ENCODE measurements around the gene CLEC4G.
"Not testable (repeated sequence)": the region's sequence is repeated elsewhere in the genome, so short reads cannot be mapped to it uniquely, and the experiment has no call there.

CLEC4G gene

DNA sequence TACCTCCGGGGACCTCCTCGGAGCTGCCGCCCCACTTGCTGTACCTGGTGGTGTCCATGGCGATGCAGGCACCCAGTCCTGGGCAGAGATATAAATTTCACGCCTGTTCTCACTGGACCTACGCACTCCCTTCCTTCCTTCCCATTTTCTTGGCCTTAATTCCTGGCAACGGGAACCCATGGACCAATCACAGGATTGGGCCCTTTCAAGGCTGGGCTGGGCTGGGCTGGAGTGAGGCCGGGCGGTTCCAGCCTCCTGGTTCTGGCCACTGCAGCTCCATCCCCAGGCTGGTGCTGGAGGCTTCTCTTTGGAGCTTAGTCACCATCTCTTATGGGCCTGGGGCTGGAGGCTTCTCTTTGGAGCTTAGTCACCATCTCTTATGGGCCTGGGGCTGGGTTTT lies at the start of gene CLEC4G:
TSS of gene CLEC4G (minus strand) at position 66 of the 400 bp plus-strand sequence. CDS start at position 58, 8 bp downstream.
- no peak for DNase-seq (ENCODE audit: low read depth in 2 of 2)

- DNase-seq (ENCODE audit: low read depth in 2 of 2): no peak
Observed at GRCh38 chr19:7781157-7781556, 49.2 kb upstream of the CLEC4G start.

GRCh38 chr19:7779631-7780486 lies 47.9 kb upstream of the CLEC4G start:
- DNase-seq (ENCODE audit: low read depth in 2 of 2): no peak

- no peak for DNase-seq (ENCODE audit: low read depth in 2 of 2)
Observed at GRCh38 chr19:7778081-7778480, 46.2 kb upstream of the CLEC4G start.

- DNase-seq (ENCODE audit: low read depth in 2 of 2): no peak
Observed at GRCh38 chr19:7775761-7776160, 43.9 kb upstream of the CLEC4G start.

DNA sequence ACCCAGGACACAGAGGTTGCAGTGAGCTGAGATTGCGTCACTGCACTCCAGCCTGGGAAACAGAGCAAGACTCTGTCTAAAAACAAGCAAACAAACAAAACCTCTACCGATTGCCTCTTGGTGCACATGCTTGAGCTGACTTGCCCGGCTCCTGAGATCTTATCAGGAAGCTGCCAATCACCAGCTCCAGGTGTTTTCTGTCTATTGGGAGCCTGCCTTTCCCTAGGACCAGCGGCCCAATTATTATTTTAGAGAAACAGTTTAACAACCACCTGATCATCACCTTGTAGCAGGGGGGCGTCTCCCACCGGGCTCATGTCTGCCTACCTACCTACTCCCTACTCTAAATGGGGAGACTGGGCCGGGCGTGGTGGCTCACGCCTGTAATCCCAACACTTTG lies 41.9 kb upstream of the CLEC4G start:
- DNase-seq (ENCODE audit: low read depth in 2 of 2): no peak

DNA sequence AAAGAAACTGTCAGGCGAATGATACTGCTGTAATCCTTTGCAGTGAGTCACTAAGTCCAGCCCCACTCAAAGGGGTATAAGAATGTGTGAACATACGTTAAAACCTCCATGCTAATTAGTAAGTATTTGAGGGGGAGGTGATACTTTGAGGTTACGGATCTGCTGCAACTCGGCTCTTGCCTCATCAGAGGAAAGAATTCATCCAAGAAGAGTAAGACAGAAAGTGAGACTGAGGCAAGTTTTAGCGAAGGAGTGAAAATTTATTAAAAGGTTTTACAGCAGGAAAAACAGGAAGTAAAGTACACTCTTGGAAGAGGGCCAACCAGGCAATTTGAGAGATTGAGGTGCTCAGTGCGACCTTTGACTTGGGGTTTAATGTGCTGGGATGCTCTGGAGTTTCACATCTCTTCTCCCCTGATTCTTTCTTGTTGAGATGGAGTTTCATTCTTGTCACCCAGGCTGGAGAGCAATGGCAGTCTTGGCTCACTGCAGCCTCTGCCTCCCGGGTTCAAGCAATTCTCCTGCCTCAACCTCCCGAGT lies 40.9 kb upstream of the CLEC4G start:
- no peak for DNase-seq (ENCODE audit: low read depth in 2 of 2)

DNA sequence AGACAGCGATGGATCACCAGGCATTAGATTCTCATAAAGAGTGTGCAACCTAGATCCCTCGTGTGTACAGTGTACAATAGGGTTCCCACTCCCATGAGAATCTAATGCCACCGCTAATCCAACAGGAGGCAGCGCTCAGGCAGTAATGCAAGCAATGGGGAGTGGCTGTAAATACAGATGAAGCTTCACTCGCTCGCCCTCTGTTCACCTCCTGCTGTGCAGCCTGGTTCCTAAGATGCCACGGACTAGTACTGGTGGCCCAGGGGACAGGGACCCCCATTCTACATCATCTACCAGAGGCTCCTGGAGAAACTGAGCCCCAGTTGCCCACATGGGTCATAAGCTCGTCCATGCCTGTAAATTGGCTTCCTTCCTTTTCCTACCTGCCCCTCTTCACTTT lies 39.2 kb upstream of the CLEC4G start:
- DNase-seq (ENCODE audit: low read depth in 2 of 2): no peak

DNA sequence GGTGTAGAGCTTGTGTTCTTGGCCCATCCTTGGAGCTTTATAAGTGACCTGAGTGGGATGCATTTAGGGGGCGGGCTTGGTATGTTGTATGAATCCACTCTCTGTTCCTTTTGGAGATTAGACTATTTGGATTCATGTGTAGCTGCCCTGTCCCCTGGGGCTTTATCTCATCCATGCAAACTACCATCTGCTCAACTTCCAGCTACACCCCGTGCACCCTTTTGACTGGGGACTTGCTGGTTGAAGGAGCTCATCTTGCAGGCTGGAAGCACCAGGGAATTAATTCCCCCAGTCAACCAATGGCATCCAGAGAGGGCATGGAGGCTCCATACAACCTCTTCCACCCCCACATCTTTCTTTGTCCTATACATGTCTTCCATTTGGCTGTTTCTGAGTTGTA lies 37.3 kb upstream of the CLEC4G start:
- DNase-seq (ENCODE audit: low read depth in 2 of 2): no peak

GRCh38 chr19:7767487-7767886 lies 35.6 kb upstream of the CLEC4G start:
- no peak for DNase-seq (ENCODE audit: low read depth in 2 of 2)

- no peak for DNase-seq (ENCODE audit: low read depth in 2 of 2)
Observed at GRCh38 chr19:7766535-7766934, 34.6 kb upstream of the CLEC4G start.

- not testable (repeated sequence) for DNase-seq (ENCODE audit: low read depth in 2 of 2)
Observed at GRCh38 chr19:7765043-7765442, 33.1 kb upstream of the CLEC4G start.

DNA sequence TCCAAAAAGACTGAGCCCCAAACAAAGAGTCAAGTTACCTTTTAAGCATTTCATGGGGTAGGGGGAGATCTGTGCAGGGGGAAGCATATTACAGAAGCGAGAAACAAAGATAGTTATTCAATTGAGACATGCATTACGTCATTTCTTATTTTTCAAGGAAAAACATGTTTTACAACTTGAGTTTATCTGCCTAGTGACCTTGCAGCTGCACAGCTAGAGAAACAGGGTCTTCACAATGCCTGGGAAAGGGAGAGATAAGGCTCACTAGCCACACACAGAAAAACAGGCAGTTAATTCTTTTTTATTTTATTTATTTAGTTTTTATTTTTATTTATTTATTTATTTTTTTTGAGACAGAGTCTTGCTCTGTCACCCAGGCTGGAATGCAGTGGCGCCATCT lies 32.2 kb upstream of the CLEC4G start:
- DNase-seq (ENCODE audit: low read depth in 2 of 2): not testable (repeated sequence)

DNA sequence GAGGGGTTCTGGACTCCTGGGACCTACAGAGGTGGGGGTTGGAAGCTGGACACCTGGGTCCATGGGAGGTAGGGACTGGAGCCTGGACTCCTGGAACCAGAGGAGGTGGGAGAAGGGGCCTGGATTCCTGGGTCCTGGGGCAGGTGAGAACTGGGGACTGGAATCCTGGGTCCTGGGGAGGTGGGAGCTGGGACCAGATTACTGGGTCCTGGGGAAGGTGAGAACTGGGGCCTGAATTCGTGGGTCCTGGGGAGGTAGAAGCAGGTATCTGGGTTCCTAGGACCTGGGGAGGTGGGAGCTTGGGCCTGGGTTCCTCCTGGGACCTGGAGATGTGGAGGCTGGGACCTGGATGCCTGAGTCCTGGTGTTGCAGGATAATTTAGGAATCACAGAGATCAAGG lies 31.8 kb upstream of the CLEC4G start:
- DNase-seq (ENCODE audit: low read depth in 2 of 2): no peak

DNA sequence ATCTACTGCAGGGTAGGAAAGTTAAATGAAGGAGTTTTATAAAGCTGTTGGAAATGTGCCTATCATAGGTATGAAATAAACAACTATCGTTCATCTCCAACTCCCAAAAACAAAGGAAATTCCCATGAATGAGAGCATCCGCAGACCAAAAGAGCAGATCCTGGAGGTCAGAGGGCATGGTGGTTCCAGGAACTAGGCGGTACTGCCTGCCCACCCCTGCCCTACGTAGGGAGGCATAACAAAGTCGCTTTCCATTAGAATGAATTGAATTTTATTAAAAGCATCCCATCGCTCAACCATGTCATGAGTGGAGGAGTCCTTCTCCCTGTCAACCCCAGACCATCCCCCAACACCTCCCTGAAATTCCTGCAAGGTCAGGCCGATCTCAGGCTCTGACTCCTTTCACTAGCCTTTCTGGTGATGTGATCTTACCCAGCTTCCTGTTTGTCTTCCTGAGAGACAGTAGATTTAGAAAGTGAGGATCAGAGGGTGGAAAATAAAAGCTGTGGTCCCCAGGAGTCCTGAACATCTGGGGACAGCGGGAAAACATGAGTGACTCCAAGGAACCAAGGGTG lies 30.9 kb upstream of the CLEC4G start, which contains the start of gene CLEC4M:
TSS of gene CLEC4M (plus strand) at position 525 of the 575 bp plus-strand sequence. CDS start at position 549, 24 bp downstream.
- DNase-seq (ENCODE audit: low read depth in 2 of 2): no peak

GRCh38 chr19:7759156-7759555 lies 27.2 kb upstream of the CLEC4G start:
- no peak for DNase-seq (ENCODE audit: low read depth in 2 of 2)

DNA sequence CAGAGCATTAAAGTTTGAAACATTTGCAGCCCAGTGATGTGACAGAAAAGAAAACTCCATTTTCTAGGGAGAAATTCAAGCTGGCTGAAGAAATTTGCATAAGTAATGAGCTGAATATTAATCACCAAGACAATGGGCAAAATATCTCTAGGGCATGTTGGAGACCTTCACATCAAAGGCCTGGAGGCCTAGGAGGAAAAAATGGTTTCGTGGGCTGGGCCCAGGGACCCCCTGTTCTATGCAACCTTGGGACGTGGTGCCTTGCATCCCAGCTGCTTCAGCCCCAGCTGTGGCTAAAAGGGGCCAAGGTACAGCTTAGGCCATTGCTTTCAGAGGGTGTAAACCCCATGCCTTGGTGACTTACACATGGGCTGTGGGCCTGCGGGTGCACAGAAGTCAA lies 25.4 kb upstream of the CLEC4G start:
- DNase-seq (ENCODE audit: low read depth in 2 of 2): no peak

GRCh38 chr19:7756258-7756657 lies 24.3 kb upstream of the CLEC4G start:
- DNase-seq (ENCODE audit: low read depth in 2 of 2): no peak

DNA sequence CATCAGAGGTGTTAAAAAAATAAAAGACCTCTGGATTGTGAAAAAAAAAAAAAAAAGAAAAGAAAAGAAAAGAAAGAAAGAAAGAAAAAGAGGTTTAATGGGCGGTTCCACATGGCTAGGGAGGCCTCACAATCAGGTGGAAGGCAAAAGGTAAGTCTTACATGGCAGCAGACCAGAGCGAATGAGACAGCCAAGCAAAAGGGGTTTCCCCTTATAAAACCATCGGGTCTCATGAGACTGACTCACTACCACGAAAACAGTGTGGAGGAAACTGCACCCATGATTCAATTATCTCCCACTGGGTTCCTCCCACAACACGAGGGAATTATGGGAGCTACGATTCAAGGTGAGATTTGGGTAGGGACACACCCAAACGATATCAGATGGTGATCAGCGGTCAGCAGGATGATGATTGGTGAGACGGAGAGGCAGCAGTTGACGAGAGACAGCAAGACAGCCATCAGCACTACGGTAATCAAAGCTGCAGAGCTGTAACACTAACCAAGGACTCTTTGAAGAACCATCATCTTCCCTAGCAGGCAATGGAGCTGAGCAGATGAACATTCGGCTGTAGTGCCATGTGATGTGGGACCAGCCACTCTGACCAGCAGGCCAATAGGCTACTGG lies 19.4 kb upstream of the CLEC4G start:
- no peak for DNase-seq (ENCODE audit: low read depth in 2 of 2)

DNA sequence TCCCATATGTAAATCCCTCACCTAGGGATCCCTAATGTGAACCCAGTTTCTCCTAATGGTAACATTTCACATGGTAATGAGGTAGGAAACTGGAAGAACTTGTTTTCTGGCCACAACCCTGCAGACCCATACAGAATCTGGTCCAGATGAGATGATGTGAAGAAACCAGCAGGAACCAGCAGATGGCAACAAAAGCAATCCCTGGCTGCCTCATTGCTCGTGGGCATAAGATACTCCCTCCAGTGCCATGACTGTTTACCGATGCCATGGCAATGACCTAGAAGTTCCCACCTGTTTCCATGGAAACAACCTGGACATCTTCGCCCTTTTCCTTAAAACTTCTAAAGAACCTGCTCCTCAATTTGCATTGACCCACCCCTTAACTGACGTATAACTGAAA lies 16.8 kb upstream of the CLEC4G start:
- DNase-seq (ENCODE audit: low read depth in 2 of 2): no peak

DNA sequence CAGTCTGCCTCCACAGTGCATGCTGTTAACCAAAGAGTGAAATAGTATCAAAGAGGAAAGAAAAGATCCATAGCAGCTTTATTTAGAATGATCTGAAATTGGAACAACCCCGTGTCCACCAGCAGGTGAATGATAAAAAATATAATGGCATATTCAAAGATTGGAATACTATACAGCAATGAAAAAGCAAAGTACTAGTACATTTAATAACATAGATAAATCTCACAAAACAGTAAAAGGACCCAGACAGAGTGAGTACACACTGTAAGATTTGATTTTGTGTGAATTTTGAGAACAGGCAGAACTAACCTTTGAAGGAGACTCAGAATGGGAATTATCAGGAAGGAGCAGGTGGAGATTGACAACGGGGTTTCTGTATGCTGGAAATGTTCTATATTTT lies 16.3 kb upstream of the CLEC4G start:
- DNase-seq (ENCODE audit: low read depth in 2 of 2): no peak

All from stimulated activated CD4-positive, alpha-beta T cell treated with anti-CD3 and anti-CD28 coated beads, Interleukin-1b, Interleukin-23, amount 100 ng/mL, for 1 hour (primary cell).